RWPE2 (cell line): Measurements from ENCODE around the gene FBXL15.

Source experiments
- ATAC-seq: fragments of 200-7000 bp; cut with Tn5 transposase; 3 replicates; pipeline ENCODE4 v1.9.1; 2021; ENCODE audit warnings: low read depth
- DNase-seq: peaks from one replicate; pipeline ENCODE4 v3.0.0-alpha.2; 2020; ENCODE audit warnings: low spot score
- H3K27ac ChIP-seq: fragments of 450-650 bp; 2 replicates; pipeline ENCODE4 v1.5.1; 2017; ENCODE audit warnings: mild to moderate bottlenecking; ENCODE audit not compliant: poor library complexity, severe bottlenecking
- H3K27me3 ChIP-seq: fragments of 250-450 bp; sonication (Bioruptor Pico); 2 replicates; pipeline ENCODE4 v1.5.1; 2021; ENCODE audit warnings: mild to moderate bottlenecking, moderate library complexity; ENCODE audit not compliant: insufficient read depth, poor library complexity, severe bottlenecking
- H3K36me3 ChIP-seq: fragments of 250-450 bp; sonication (Bioruptor Pico); 2 replicates; pipeline ENCODE4 v1.5.1; 2020; ENCODE audit warnings: low read depth, mild to moderate bottlenecking, moderate library complexity
- H3K4me1 ChIP-seq: fragments of 250-450 bp; sonication (Bioruptor Pico); 2 replicates; pipeline ENCODE4 v1.5.1; 2021; ENCODE audit warnings: mild to moderate bottlenecking, moderate library complexity; ENCODE audit not compliant: insufficient read depth, poor library complexity, severe bottlenecking
- H3K4me3 ChIP-seq: fragments of 250-450 bp; sonication (Bioruptor Pico); 2 replicates; pipeline ENCODE4 v1.5.1; 2021; ENCODE audit warnings: mild to moderate bottlenecking, moderate library complexity; ENCODE audit not compliant: severe bottlenecking
- H3K9me3 ChIP-seq: fragments of 250-450 bp; sonication (Bioruptor Pico); 2 replicates; pipeline ENCODE4 v1.5.1; 2021; ENCODE audit warnings: mild to moderate bottlenecking, moderate library complexity; ENCODE audit not compliant: severe bottlenecking
- TF ChIP-seq, protein P1 (sequence below): fragments of 450-650 bp; IDR thresholded peaks from one replicate; pipeline ENCODE4 v1.5.1; 2017; ENCODE audit warnings: mild to moderate bottlenecking, moderate library complexity; ENCODE audit not compliant: poor library complexity, severe bottlenecking

Gene FBXL15

GRCh38 chr10:102406815-102407214, 13.8 kb upstream of the FBXL15 start:
- Histone ChIP-seq H3K36me3 (0 out of 2 replicates have a peak, but pooled peaks cover 7% of the 10 kb centered on the region), H3K27me3 (peaks cover 30% of the 10 kb centered on the region), H3K27ac (no peak overlapping the region), H3K4me3 (no peak overlapping the region), H3K9me3 (no peaks in the 10 kb centered on the region), H3K4me1 (peaks cover 6% of the 10 kb centered on the region)
- TF ChIP-seq, protein P1, sequence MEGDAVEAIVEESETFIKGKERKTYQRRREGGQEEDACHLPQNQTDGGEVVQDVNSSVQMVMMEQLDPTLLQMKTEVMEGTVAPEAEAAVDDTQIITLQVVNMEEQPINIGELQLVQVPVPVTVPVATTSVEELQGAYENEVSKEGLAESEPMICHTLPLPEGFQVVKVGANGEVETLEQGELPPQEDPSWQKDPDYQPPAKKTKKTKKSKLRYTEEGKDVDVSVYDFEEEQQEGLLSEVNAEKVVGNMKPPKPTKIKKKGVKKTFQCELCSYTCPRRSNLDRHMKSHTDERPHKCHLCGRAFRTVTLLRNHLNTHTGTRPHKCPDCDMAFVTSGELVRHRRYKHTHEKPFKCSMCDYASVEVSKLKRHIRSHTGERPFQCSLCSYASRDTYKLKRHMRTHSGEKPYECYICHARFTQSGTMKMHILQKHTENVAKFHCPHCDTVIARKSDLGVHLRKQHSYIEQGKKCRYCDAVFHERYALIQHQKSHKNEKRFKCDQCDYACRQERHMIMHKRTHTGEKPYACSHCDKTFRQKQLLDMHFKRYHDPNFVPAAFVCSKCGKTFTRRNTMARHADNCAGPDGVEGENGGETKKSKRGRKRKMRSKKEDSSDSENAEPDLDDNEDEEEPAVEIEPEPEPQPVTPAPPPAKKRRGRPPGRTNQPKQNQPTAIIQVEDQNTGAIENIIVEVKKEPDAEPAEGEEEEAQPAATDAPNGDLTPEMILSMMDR, result no peak
- DNase-seq (no peak), ATAC-seq (no peak)

DNA sequence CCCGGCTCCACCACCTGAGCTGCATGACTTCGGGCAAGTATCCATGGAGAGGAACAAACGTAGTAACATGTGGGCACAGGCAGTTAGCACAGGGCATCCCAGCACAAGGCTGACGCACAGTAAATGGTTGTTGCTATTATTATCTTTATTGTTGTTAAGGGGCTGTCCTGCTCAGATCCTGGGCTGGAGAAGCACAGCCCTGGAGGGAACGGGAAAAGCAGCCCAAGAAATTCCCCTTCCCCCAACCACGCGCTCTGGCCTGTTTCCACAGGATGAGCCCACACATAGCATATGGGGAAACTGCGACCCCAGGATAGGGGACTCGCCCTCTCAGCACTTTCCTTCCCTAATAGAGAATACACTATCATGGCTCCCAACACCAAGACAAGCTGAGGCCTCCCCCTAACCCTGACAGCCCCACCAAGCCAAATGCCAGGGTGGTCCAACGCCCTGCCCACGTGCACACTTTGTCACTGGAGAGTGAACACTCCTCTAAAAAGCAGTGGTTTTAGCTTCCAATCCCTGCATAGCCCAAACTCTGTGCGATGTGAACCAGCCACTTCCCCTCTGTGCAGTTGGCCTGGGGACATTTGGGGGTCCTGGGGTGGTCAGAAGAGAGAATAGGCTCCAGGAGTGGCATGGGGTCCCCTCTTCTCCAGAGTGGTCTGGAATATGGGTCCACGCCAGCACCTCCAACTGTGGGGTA, 13.1 kb upstream of the FBXL15 start:
- no peaks in the 10 kb centered on the region for H3K9me3 ChIP-seq
- H3K4me3 ChIP-seq, result no peak overlapping the region
- peaks cover 36% of the 10 kb centered on the region for H3K27me3 ChIP-seq
- H3K4me1 ChIP-seq, result no peaks in the 10 kb centered on the region
- 0 out of 2 replicates have a peak, but pooled peaks cover 1% of the 10 kb centered on the region for H3K36me3 ChIP-seq
- DNase-seq (no peak), ATAC-seq (no peak)
- no peak overlapping the region for H3K27ac ChIP-seq
- TF ChIP-seq, protein P1, result no peak

- Histone ChIP-seq H3K4me3 (no peak overlapping the region), H3K27ac (no peak overlapping the region), H3K36me3 (no peaks in the 10 kb centered on the region), H3K27me3 (peaks cover 43% of the 10 kb centered on the region), H3K9me3 (no peaks in the 10 kb centered on the region), H3K4me1 (no peaks in the 10 kb centered on the region)
- TF ChIP-seq, protein P1, result no peak
- ATAC-seq (no peak), DNase-seq (no peak)
These were observed 12.4 kb upstream of the FBXL15 start for GRCh38 chr10:102408131-102408727.

- DNase-seq, result peak; percentile 30
- no peaks in the 10 kb centered on the region for H3K36me3 ChIP-seq
- peak overlapping the region; percentile 32 for H3K4me3 ChIP-seq
- no peaks in the 10 kb centered on the region for H3K4me1 ChIP-seq
- TF ChIP-seq, protein P1, result no peak
- H3K27me3 ChIP-seq, result peaks cover 45% of the 10 kb centered on the region
- no peak overlapping the region for H3K27ac ChIP-seq
- peak; percentile 30 for ATAC-seq
- H3K9me3 ChIP-seq, result no peaks in the 10 kb centered on the region
These were observed 11.7 kb upstream of the FBXL15 start for GRCh38 chr10:102408728-102409603.
